Measurements from ENCODE around the gene SDC4. TPM values are rescaled to one million over a fixed set of nuclear protein-coding genes. Genes with fewer than 3 reads are reported as not detected.

Gene SDC4
- polyA plus RNA-seq, 4 donors: 152 to 172 (median 165) TPM

- DNase-seq (ENCODE audit: low read depth in 4 of 4, low spot score in 2 of 4): no peak
These were observed 3.9 kb downstream of the SDC4 start for GRCh38 chr20:45344168-45344860.

- DNase-seq (ENCODE audit: low read depth in 4 of 4, low spot score in 2 of 4): no peak
These were observed 4.6 kb downstream of the SDC4 start for GRCh38 chr20:45343532-45344167.

DNA sequence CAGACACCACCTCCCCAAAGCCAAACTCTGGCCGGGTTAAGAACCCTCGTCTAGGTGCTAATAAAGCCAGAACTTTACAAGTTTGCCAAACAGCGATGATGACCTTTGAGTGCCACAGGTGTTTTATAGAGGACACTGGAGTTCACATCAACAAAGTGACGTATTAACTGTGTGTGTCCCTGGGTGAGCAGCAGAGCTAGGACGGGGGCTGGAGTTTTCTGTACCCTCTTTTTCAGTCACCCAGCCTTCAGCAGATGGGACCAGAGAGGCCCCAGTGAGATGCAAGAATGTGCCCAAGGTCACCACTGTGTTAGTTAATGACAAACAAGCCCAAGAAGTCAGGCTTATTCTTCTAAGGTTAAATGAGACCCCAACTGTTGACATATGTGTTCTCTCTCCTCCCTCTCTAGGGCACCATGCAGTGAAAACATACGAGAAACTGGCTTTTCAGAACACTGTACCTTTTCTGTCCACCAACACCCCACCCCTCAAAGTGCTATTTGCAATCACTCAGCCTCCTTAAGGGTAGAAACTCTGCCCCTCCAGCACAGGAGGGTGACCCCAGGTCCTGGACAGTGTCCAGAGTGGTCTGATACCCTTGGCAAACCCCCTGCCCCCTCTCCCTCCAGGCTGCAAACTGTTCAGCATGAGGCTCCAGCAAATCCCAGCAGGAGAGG is 5.2 kb downstream of the SDC4 start:
- DNase-seq (ENCODE audit: low read depth in 4 of 4, low spot score in 2 of 4): no peak

DNA sequence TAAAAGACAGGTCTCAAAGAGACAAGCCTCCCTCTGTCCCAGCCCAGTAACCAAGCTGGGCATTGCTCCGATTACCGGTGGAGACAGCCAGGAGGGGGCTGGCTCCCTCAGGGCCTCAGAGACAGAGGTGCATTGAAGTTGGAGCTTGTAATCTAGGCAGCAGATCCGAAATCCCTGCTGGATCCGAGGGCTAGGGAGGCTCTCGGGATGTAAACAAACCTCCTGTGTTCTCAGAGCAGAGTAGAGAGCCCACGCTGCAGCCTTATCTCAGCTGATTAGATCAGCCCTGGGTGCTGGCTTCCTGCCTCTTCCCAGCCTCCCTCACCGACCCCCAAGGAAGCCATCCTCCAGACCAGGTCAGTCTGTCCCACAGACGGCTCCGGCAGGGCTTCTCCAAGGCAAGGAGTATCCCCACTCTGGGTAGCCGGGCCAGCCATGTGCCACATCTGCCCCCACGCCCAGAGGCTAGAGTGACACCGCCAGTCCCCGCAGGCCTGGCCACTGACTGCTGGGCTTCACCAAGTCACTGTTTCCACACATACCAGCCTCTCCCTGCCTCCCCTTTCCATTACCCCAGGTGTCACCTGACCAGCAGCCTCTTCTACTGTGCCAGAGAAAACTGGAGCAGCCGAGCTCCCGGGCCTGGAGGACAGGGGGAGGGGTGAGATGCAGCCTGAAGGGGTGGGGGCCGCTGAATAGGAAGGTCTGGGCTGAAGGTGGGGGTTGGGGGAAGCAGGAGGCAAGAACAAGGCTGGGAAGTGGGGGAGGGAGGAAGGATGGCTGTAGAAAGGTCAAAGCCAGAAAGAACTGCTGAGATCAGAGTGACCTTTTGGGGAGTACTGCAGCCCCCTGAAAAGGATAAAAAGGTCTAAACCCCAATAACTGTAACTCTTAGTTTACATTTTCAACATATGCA is 6.0 kb downstream of the SDC4 start:
- no peak for DNase-seq (ENCODE audit: low read depth in 4 of 4, low spot score in 2 of 4)

DNA sequence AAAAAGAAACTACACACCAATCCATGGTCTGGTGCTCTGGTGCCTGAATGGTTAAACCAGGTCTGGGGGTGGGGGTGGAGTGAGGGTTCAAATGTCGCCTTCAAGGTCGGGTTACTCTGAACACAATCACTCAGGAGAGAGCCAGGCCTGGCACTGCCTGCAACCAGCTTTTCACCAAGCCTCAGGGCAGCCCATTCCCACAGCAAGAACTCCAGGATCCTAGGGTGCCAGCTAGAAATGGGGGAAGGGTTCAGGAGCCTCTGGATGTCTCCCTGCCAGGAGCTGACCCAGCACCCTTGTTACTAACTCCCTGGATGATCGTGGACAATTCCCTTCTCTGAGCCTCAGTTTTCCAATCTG is 6.7 kb downstream of the SDC4 start:
- DNase-seq (ENCODE audit: low read depth in 4 of 4, low spot score in 2 of 4): no peak

DNA sequence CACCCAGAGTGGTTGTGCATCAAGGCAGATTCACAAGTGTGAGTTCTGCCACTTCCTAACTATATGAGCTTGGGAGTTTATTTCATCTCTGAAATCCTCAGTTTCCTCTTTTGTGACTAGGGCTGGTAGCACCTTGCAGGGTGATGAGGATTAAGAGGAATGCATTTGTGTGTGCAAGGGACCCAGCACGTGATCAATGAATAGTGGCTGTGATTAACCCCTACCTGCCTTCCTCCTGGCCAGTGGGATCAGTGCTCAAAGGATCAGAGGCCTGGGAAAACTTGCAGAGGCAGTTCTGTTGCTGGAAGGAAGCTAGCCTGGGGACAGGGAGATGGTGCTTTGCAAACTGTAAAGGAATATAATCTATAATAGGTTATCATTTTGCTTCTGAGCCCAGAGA is 7.3 kb downstream of the SDC4 start:
- no peak for DNase-seq (ENCODE audit: low read depth in 4 of 4, low spot score in 2 of 4)

- DNase-seq (ENCODE audit: low read depth in 4 of 4, low spot score in 2 of 4): no peak
These were observed 7.9 kb downstream of the SDC4 start for GRCh38 chr20:45340236-45340847.

- DNase-seq (ENCODE audit: low read depth in 4 of 4, low spot score in 2 of 4): no peak
These were observed 8.4 kb downstream of the SDC4 start for GRCh38 chr20:45339799-45340198.

DNA sequence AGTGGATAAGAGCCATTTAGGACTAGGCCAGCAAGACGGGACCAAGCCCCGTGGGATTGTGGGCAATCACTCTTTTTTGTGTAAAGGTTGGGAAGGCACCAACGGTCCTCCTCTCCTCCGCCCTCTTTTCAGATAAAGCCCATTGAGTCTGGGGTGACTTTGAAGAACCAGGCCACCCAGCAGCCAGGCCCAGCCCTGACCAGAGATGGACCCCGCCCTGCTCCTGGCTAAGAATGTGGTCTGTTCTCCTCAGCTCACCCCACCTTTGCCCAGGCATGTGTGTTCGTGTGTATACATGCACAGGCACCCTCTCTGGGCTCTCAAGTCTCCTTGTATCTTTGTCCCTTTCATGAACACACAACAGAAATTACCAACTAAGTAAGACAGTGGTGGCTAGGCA is 9.1 kb downstream of the SDC4 start:
- DNase-seq (ENCODE audit: low read depth in 4 of 4, low spot score in 2 of 4): no peak

DNA sequence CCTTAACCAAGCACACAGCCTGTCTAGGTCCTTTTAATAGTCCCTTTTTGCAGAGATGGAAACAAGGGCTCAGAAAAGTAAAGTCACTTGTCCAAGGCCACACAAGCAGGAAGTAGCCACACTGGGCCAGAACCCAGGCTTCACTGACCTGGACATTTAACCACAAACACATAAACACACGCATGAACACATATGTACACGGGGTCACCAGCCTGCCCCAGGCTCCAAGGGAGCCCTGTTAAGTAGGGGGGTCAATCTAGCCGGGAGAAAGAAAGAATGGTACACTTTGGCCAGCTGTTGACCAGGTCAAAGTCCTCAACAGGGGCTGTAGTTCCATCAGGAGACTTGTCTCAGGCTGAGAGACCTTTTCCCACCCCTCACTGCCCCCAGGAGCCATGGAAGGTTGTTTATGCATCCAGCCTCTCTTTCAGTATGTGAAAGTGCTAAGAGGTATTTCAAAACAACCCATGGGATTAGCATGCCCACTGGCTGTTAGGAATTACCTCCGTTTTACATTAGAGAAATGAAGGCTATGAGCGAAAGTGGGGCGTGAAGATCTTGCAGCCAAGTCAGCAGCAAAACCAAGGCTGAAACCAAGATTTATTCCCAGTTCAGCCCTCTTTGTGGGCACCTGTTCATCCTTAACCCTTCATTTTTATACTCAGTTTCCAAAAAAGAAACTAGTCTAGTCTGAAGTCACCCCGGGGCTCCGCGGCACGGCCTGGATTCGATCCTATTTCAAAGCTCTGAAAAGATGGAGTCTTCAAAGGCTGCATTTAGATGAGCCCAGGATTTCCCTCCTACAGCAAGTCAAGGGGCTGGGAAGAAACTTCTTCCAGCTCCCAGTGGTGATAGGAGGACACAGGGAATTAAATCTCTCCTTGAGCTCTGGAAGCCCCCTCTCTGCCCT is 9.8 kb downstream of the SDC4 start:
- DNase-seq (ENCODE audit: low read depth in 4 of 4, low spot score in 2 of 4): no peak

GRCh38 chr20:45337367-45338120 is 10.7 kb downstream of the SDC4 start:
- no peak for DNase-seq (ENCODE audit: low read depth in 4 of 4, low spot score in 2 of 4)

- DNase-seq (ENCODE audit: low read depth in 4 of 4, low spot score in 2 of 4): no peak
These were observed 11.5 kb downstream of the SDC4 start for GRCh38 chr20:45336530-45337366.

- DNase-seq (ENCODE audit: low read depth in 4 of 4, low spot score in 2 of 4): no peak
These were observed 17.7 kb downstream of the SDC4 start for GRCh38 chr20:45330476-45330875.

GRCh38 chr20:45329497-45330319 is 18.5 kb downstream of the SDC4 start:
- DNase-seq (ENCODE audit: low read depth in 4 of 4, low spot score in 2 of 4): no peak

- no peak for DNase-seq (ENCODE audit: low read depth in 4 of 4, low spot score in 2 of 4)
These were observed 19.8 kb downstream of the SDC4 start for GRCh38 chr20:45328451-45328850.

DNA sequence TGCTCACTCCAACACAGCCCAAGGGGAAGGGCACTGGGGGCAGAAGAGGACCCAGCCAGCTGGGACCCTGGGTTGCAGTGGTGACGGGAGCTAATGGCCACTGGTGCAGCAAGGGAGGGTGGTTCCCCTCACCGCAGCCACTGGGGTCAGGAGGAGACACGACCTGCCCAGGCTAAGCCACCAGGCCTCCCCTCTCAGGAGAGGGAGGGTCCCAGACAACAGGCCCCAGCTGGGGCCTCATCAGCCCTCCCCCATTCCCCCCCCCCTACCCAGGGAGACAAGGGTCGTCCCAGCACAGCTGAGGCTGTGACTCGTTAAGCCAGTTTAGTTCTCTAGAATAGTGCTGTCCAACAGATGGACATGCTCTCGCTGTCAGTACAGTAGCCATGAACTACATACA is 22.9 kb downstream of the SDC4 start:
- no peak for DNase-seq (ENCODE audit: low read depth in 4 of 4, low spot score in 2 of 4)

DNA sequence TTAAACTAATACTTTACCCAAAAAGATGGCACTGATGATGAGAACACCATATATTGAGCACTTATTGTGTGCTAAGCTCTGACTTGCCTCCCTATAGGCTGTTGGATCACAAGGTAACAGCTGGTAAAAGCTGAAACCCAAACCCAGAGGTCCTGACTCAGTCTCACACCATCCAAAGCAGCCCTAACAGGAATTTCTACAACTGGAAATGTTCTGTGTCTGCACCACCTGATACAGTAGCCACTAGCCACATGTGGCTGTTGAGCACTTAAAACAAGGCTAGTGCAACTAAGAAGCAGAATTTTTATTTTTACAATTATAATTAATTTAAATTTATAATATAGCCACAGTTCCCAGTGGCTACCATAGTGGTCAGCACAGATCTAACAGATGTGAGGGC is 24.5 kb downstream of the SDC4 start:
- no peak for DNase-seq (ENCODE audit: low read depth in 4 of 4, low spot score in 2 of 4)

Measured in left renal cortex interstitium (tissue), 4 donors.